A549 (cell line): Measurements from ENCODE around the gene FAM131A. TPM values are rescaled to one million over a fixed set of nuclear protein-coding genes. Genes with fewer than 3 reads are reported as not detected.

Experiments
- ATAC-seq, 2 experiments: fragments of 200-7000 bp in 1 of 2; fragments of >200 bp in 1 of 2; cut with Nextera tagmentation in 1 of 2; cut with Tn5 transposase in 1 of 2; 3 replicates each; pipeline versions ENCODE4 v1.8.0 to v1.9.1; 2018 to 2020; ENCODE audit warnings: mild to moderate bottlenecking in 1 of 2, moderate library complexity in 1 of 2
- CTCF ChIA-PET: fragments of 300-600 bp; sonication (Branson Sonifier 250); formaldehyde crosslinking; extraction: SDS; loops from one replicate; lab custom pipeline; 2021; ENCODE audit warnings: antibody characterized with exemption, inconsistent platforms; lab: Yijun Ruan, JAX
- POLR2A ChIA-PET: fragments of 350-600 bp; formaldehyde crosslinking; extraction: SDS; loops from one replicate; lab custom pipeline; 2021; ENCODE audit warnings: antibody characterized with exemption, inconsistent platforms; lab: Yijun Ruan, JAX
- DNase-seq, 2 experiments: peaks; one replicate each; pipeline versions ENCODE4 v3.0.0 to v3.0.0-alpha.2; 2011 to 2016; ENCODE audit warnings: low read depth in 1 of 2, low spot score in 1 of 2
- FAIRE-seq: peaks from 2 replicates; lab custom pipeline; 2011; peaks lifted over from hg19 to GRCh38; lab: Jason Lieb, UNC
- H3K27ac ChIP-seq, 2 experiments: fragments of >200 bp; sonication (Bioruptor Twin); formaldehyde crosslinking; 3 replicates each; pipeline ENCODE4 v1.5.1; 2016 to 2017
- H3K4me1 ChIP-seq: fragments of >200 bp; sonication (Bioruptor Twin); formaldehyde crosslinking; 3 replicates; pipeline ENCODE4 v1.6.1; 2016
- H3K4me2 ChIP-seq: fragments of >200 bp; sonication (Bioruptor Twin); formaldehyde crosslinking; 3 replicates; pipeline ENCODE4 v1.6.1; 2016
- H3K4me3 ChIP-seq: fragments of >200 bp; sonication (Bioruptor Twin); formaldehyde crosslinking; 3 replicates; pipeline ENCODE4 v1.5.1; 2016
- H3K9me3 ChIP-seq: fragments of >200 bp; sonication (Bioruptor Twin); formaldehyde crosslinking; 3 replicates; pipeline ENCODE4 v1.6.1; 2016
- CBX8 ChIP-seq: fragments of 200-600 bp; sonication (generic); IDR thresholded peaks from 2 replicates; pipeline ENCODE4 v1.6.1; 2016
- CHD4 ChIP-seq: fragments of 200-600 bp; sonication (generic); IDR thresholded peaks from 2 replicates; pipeline ENCODE4 v1.6.1; 2016; ENCODE audit warnings: antibody characterized with exemption, mild to moderate bottlenecking, borderline replicate concordance
- CTCF ChIP-seq: fragments of >200 bp; sonication (Bioruptor Twin); formaldehyde crosslinking; IDR thresholded peaks from 3 replicates; pipeline ENCODE4 v1.5.1; 2016
- EHF ChIP-seq: fragments of 250-450 bp; sonication (Bioruptor Pico); IDR thresholded peaks from 2 replicates; pipeline ENCODE4 v1.5.0; 2020; ENCODE audit warnings: mild to moderate bottlenecking
- EHMT2 ChIP-seq: fragments of 200-600 bp; sonication (generic); IDR thresholded peaks from 2 replicates; pipeline ENCODE4 v1.6.1; 2016; ENCODE audit warnings: antibody characterized with exemption, low read depth, mild to moderate bottlenecking, moderate library complexity
- EP300 ChIP-seq, 2 experiments: fragments of >200 bp; sonication (Bioruptor Twin); formaldehyde crosslinking; IDR thresholded peaks; 2 replicates in 1 of 2; 3 replicates in 1 of 2; pipeline ENCODE4 v1.6.1; 2016 to 2017
- FOSB ChIP-seq: fragments of 250-450 bp; sonication (Bioruptor Pico); IDR thresholded peaks from 2 replicates; pipeline ENCODE4 v1.5.0; 2020; ENCODE audit warnings: mild to moderate bottlenecking, moderate library complexity
- FOSL2 ChIP-seq, 2 experiments: fragments of 450-650 bp in 1 of 2; fragments of >200 bp in 1 of 2; sonication (Bioruptor Twin) in 1 of 2; formaldehyde crosslinking; IDR thresholded peaks; 2 replicates each; pipeline versions ENCODE4 v1.5.0 to v1.6.1; 2016 to 2020; ENCODE audit warnings: mild to moderate bottlenecking in 1 of 2, moderate library complexity in 1 of 2
- FOXS1 ChIP-seq: fragments of 250-450 bp; sonication (Bioruptor Pico); IDR thresholded peaks from 2 replicates; pipeline ENCODE4 v1.5.0; 2020; ENCODE audit warnings: mild to moderate bottlenecking, moderate library complexity
- GATA3 ChIP-seq: IDR thresholded peaks from 2 replicates; pipeline ENCODE4 v1.6.1; 2012; ENCODE audit warnings: borderline replicate concordance
- HEYL ChIP-seq: fragments of 250-450 bp; sonication (Bioruptor Pico); IDR thresholded peaks from 2 replicates; pipeline ENCODE4 v1.8.0; 2021; ENCODE audit warnings: mild to moderate bottlenecking, moderate library complexity
- HOXB13 ChIP-seq: fragments of 250-450 bp; sonication (Bioruptor Pico); IDR thresholded peaks from 2 replicates; pipeline ENCODE4 v1.5.0; 2020; ENCODE audit warnings: low read depth, mild to moderate bottlenecking, moderate library complexity
- HOXB5 ChIP-seq: fragments of 250-450 bp; sonication (Bioruptor Pico); IDR thresholded peaks from 2 replicates; pipeline ENCODE4 v1.5.0; 2020; ENCODE audit warnings: mild to moderate bottlenecking, moderate library complexity
- JUN ChIP-seq, 2 experiments: fragments of >200 bp; sonication (Bioruptor Twin); formaldehyde crosslinking; IDR thresholded peaks; 2 replicates in 1 of 2; 3 replicates in 1 of 2; pipeline ENCODE4 v1.6.1; 2016 to 2017
- MAZ ChIP-seq: fragments of 150-350 bp; IDR thresholded peaks from 2 replicates; pipeline ENCODE4 v1.6.1; 2014; ENCODE audit warnings: antibody characterized with exemption, low read depth, low read length, borderline replicate concordance
- NPAS2 ChIP-seq: fragments of 250-450 bp; sonication (Bioruptor Pico); IDR thresholded peaks from 2 replicates; pipeline ENCODE4 v1.8.0; 2022; ENCODE audit warnings: mild to moderate bottlenecking, moderate library complexity, borderline replicate concordance
- NR3C1 ChIP-seq: fragments of >200 bp; sonication (Bioruptor Twin); formaldehyde crosslinking; IDR thresholded peaks from 3 replicates; pipeline ENCODE4 v1.6.1; 2017
- PBX3 ChIP-seq: IDR thresholded peaks from 2 replicates; pipeline ENCODE4 v1.6.1; 2012
- PHF8 ChIP-seq: fragments of 200-600 bp; sonication (generic); IDR thresholded peaks from 2 replicates; pipeline ENCODE4 v1.6.1; 2016; ENCODE audit warnings: low read depth, mild to moderate bottlenecking, antibody characterized with exemption, moderate library complexity, borderline replicate concordance
- POLR2A ChIP-seq: IDR thresholded peaks from 2 replicates; pipeline ENCODE4 v1.6.1; 2012; ENCODE audit warnings: mild to moderate bottlenecking, low read length
- RARB ChIP-seq: fragments of 250-450 bp; sonication (Bioruptor Pico); IDR thresholded peaks from 2 replicates; pipeline ENCODE4 v1.8.0; 2021; ENCODE audit warnings: mild to moderate bottlenecking, moderate library complexity
- SMC3 ChIP-seq: fragments of >200 bp; sonication (Bioruptor Twin); formaldehyde crosslinking; IDR thresholded peaks from 3 replicates; pipeline ENCODE4 v1.6.1; 2018; ENCODE audit warnings: inconsistent platforms
- TFCP2L1 ChIP-seq: fragments of 250-450 bp; sonication (Bioruptor Pico); IDR thresholded peaks from 2 replicates; pipeline ENCODE4 v1.5.0; 2021; ENCODE audit warnings: mild to moderate bottlenecking
- TP53 ChIP-seq: fragments of 250-450 bp; sonication (Bioruptor Pico); IDR thresholded peaks from 2 replicates; pipeline ENCODE4 v1.5.0; 2021; ENCODE audit warnings: mild to moderate bottlenecking, moderate library complexity
- WGBS: methylation state at CpG from one replicate; pipeline ENCODE4 v1.1.6; 2017; ENCODE audit errors: missing lambda C conversion rate; 5-methylcytosine and 5-hydroxymethylcytosine counted together
- polyA plus RNA-seq, 4 experiments: library from polyadenylated mRNA; depleted of rRNA in 3 of 4; stranded (reverse); fragments of >200 nt; fragmentation: RNase III in 1 of 4; extraction: RNeasy Plus Mini Kit Qiagen cat#74134 plus additional on column Dnase treatment in 1 of 4; gene quantifications; 2 replicates in 3 of 4; 3 replicates in 1 of 4; pipeline ENCODE4 v1.2.3, GENCODE V29; 2011 to 2017
- TF ChIP-seq, protein P1 (sequence below): fragments of >200 bp; sonication (Bioruptor Twin); formaldehyde crosslinking; IDR thresholded peaks from 2 replicates; pipeline ENCODE4 v1.6.1; 2016
- TF ChIP-seq, protein P2 (sequence below): fragments of >200 bp; sonication (Bioruptor Twin); formaldehyde crosslinking; IDR thresholded peaks from 3 replicates; pipeline ENCODE4 v1.6.1; 2016
- TF ChIP-seq, protein P3 (sequence below): fragments of 250-450 bp; sonication (Bioruptor Pico); IDR thresholded peaks from 2 replicates; pipeline ENCODE4 v1.5.0; 2021; ENCODE audit warnings: mild to moderate bottlenecking, moderate library complexity, borderline replicate concordance

The FAM131A gene
- polyA plus RNA-seq, 2 of the 4 experiments (the other 2 are of a cell fraction) = 5.2 to 6.1 TPM

DNA sequence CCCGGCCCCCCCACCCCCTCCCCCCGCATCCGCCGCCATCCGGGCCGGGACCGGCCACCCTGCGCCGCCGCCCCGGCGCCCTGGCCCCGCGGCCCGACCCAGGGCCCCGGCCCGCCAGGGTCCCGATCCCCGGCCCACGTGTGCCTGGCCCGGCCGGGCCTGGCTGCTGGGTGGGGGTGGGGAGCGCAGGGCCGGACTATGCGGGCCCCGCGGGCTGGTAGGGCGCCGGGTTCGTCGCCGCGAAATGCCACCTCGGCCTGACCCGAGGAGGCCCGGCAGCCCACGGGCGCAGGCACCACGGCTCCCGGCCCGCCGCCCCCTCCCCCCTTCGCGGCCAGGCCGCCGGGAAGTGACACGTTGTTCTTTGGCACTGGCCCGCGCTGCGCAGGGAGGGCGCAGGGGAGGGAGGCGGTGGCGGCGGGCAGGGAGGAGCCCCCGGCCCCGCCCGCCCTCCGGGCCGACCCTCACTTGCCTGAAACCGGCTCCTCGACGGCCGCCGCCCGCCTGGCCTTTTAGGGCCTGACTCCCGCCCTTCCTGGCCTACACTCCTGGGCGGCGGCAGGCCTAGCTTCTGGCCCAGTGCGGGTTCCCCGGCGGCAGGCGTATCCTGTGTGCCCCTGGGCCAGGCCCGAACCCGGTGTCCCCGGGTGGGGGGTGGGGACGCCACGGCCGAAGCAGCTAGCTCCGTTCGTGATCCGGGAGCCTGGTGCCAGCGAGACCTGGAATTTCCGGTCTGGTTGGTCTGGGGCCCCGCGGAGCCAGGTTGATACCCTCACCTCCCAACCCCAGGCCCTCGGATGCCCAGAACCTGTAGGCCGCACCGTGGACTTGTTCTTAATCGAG, 22.5 kb upstream of the FAM131A start:
- Histone ChIP-seq H3K4me2 (peak overlapping the region; percentile 94), H3K4me3 (peak overlapping the region; percentile 86), H3K9me3 (no peaks in the 10 kb centered on the region), H3K4me1 (peaks cover 38% of the 10 kb centered on the region), H3K27ac (peak overlapping the region; percentile 100)
- WGBS = 2% methylated on average over 13 of the region's 89 CpGs
- ChIA-PET POLR2A (no interaction called here), CTCF (no interaction called here)
- DNase-seq = peak in 1 of 2 experiments; percentile 60
- ATAC-seq = peak; percentile 39 to 61; a peak in 5 of 6 replicates
- TF ChIP-seq CTCF (no peak), PHF8 (0 out of 2 replicates have a peak, but pooled peaks have one; percentile 12), GATA3 (no peak), JUN (IDR thresholded peaks at IDR 0.05) (peak; percentile 42 to 80; a peak in 3 of 5 replicates), NR3C1 (no peak), EHMT2 (no peak), EP300 (IDR thresholded peaks at IDR 0.05) (no peak), CHD4 (no peak), RARB (CRISPR knock-in tag) (no peak), MAZ (no peak), POLR2A (peak; percentile 43), HOXB13 (CRISPR knock-in tag) (no peak), HOXB5 (CRISPR knock-in tag) (no peak)
- TF ChIP-seq, protein P1, sequence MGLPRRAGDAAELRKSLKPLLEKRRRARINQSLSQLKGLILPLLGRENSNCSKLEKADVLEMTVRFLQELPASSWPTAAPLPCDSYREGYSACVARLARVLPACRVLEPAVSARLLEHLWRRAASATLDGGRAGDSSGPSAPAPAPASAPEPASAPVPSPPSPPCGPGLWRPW = no peak
- TF ChIP-seq, protein P2, sequence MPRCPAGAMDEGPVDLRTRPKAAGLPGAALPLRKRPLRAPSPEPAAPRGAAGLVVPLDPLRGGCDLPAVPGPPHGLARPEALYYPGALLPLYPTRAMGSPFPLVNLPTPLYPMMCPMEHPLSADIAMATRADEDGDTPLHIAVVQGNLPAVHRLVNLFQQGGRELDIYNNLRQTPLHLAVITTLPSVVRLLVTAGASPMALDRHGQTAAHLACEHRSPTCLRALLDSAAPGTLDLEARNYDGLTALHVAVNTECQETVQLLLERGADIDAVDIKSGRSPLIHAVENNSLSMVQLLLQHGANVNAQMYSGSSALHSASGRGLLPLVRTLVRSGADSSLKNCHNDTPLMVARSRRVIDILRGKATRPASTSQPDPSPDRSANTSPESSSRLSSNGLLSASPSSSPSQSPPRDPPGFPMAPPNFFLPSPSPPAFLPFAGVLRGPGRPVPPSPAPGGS = peak; percentile 24; the same call in 1 of the 3 replicates
- TF ChIP-seq, protein P3, sequence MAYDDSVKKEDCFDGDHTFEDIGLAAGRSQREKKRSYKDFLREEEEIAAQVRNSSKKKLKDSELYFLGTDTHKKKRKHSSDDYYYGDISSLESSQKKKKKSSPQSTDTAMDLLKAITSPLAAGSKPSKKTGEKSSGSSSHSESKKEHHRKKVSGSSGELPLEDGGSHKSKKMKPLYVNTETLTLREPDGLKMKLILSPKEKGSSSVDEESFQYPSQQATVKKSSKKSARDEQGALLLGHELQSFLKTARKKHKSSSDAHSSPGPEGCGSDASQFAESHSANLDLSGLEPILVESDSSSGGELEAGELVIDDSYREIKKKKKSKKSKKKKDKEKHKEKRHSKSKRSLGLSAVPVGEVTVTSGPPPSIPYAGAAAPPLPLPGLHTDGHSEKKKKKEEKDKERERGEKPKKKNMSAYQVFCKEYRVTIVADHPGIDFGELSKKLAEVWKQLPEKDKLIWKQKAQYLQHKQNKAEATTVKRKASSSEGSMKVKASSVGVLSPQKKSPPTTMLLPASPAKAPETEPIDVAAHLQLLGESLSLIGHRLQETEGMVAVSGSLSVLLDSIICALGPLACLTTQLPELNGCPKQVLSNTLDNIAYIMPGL (CRISPR knock-in tag) = no peak
- no peak for FAIRE-seq

- Histone ChIP-seq H3K4me3 (peak overlapping the region; percentile 86), H3K27ac (peak overlapping the region; percentile 100), H3K4me2 (peak overlapping the region; percentile 94), H3K9me3 (no peaks in the 10 kb centered on the region), H3K4me1 (peaks cover 43% of the 10 kb centered on the region)
- CTCF ChIA-PET = no interaction called here
- ATAC-seq (peak in 1 of 2 experiments; percentile 4; a peak in 2 of 6 replicates), FAIRE-seq (no peak), DNase-seq (no peak)
- POLR2A ChIA-PET = no interaction called here
- 2% methylated on average over 4 of the region's 6 CpGs for WGBS
- no peak for TF ChIP-seq CBX8
- no peak for TF ChIP-seq FOXS1
- no peak for TF ChIP-seq EHF (CRISPR knock-in tag)
- TF ChIP-seq FOSL2 (IDR thresholded peaks at IDR 0.05) = no peak
- TF ChIP-seq FOSL2 (CRISPR knock-in tag; IDR thresholded peaks at IDR 0.05) = no peak
- no peak for TF ChIP-seq TFCP2L1 (CRISPR knock-in tag)
- no peak for TF ChIP-seq PBX3
- no peak for TF ChIP-seq TP53 (CRISPR knock-in tag)
- TF ChIP-seq NPAS2 = no peak
- TF ChIP-seq SMC3 = no peak
- no peak for TF ChIP-seq FOSB (CRISPR knock-in tag)
- TF ChIP-seq HOXB5 (CRISPR knock-in tag) = no peak
- TF ChIP-seq CTCF = no peak
- TF ChIP-seq HEYL = no peak
- no peak for TF ChIP-seq NR3C1
These were observed 21.9 kb upstream of the FAM131A start for GRCh38 chr3:184315543-184315867.
